Vagina (tissue), 2 donors: ENCODE data around the gene NDUFA11.

Experiments
- POLR2A ChIP-seq, 2 donors: fragments of 450-650 bp; IDR thresholded peaks; one replicate each; pipeline ENCODE4 v1.6.1; 2017; ENCODE audit warnings: antibody characterized with exemption in 2 of 2, mild to moderate bottlenecking in 2 of 2, moderate library complexity in 2 of 2
- POLR2AphosphoS5 ChIP-seq, 2 donors: sonication (generic); formaldehyde crosslinking; IDR thresholded peaks; one replicate each; pipeline ENCODE4 v1.9.0; 2017; ENCODE audit warnings: antibody characterized with exemption in 2 of 2, mild to moderate bottlenecking in 2 of 2, low read depth in 1 of 2; ENCODE audit not compliant: insufficient read depth in 1 of 2
- TF ChIP-seq, protein P1 (sequence below), 3 experiments: fragments of 450-650 bp in 2 of 3; fragments of 200-600 bp in 1 of 3; sonication (generic) in 1 of 3; IDR thresholded peaks; one replicate each; pipeline ENCODE4 v1.5.1; 2017 to 2019; ENCODE audit warnings: antibody characterized with exemption in 3 of 3, mild to moderate bottlenecking in 2 of 3, moderate library complexity in 2 of 3

DNA sequence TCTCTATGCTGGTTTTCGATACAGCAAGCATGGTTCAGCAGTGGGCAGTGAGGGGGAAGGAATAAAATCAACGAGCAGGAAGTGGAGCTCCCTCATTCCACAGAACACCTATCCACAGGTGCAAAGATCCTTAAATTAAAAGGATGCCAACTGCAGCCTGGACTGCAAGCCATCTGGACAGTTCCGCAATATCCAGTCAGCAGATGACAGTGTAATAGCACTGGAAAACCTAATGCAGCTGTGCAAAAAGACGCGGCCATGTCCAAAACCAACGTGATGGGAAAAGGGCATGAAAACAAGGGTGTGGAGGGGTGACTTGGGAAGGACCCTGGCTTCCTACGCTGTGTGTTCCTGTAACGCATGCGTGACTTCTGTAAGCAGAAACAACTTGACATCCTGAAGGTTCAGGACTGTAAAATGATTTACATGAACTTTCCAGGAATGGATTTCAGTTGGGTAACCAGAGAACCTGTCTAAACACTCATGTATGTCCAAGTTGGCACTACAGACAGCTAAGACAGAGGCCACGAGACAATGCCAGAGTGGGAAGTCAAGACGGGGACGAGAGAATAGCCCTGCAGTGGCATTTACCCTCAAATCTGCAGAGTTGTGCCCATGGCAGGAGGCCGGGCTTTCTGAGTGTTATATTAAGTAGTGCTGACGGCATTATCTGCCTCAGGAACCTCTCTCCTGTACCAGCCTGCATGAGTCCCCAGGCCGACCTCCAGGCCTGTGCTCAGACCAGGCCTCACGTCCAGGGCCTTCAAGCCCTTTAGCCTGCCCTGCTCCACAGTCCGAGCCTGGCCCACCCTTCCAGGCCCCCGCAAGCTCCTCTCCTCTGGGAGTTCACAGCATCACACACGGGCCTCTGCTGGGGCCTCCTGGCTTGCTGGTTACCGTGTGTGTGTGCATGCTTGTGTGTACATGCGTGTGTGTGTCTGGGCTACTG, 36.9 kb upstream of the NDUFA11 start:
- TF ChIP-seq, protein P1, sequence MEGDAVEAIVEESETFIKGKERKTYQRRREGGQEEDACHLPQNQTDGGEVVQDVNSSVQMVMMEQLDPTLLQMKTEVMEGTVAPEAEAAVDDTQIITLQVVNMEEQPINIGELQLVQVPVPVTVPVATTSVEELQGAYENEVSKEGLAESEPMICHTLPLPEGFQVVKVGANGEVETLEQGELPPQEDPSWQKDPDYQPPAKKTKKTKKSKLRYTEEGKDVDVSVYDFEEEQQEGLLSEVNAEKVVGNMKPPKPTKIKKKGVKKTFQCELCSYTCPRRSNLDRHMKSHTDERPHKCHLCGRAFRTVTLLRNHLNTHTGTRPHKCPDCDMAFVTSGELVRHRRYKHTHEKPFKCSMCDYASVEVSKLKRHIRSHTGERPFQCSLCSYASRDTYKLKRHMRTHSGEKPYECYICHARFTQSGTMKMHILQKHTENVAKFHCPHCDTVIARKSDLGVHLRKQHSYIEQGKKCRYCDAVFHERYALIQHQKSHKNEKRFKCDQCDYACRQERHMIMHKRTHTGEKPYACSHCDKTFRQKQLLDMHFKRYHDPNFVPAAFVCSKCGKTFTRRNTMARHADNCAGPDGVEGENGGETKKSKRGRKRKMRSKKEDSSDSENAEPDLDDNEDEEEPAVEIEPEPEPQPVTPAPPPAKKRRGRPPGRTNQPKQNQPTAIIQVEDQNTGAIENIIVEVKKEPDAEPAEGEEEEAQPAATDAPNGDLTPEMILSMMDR (IDR thresholded peaks at IDR 0.05): no peak
- TF ChIP-seq POLR2A (IDR thresholded peaks at IDR 0.05): no peak
- TF ChIP-seq POLR2AphosphoS5 (IDR thresholded peaks at IDR 0.05; ENCODE audit: insufficient read depth in 1 of 2, low read depth in 1 of 2): no peak
